Ishikawa (cell line): ENCODE measurements around the gene MERTK.
A peak's percentile ranks its signal among the peaks of the same experiment; 100 is the strongest.

Experiments
- CEBPB ChIP-seq: IDR thresholded peaks from 2 replicates; pipeline ENCODE4 v1.6.1; 2012
- CREB1 ChIP-seq: IDR thresholded peaks from 2 replicates; pipeline ENCODE4 v1.6.1; 2012; ENCODE audit warnings: low read depth
- EGR1 ChIP-seq: IDR thresholded peaks from 2 replicates; pipeline ENCODE4 v1.6.1; 2012
- EP300 ChIP-seq: IDR thresholded peaks from 2 replicates; pipeline ENCODE4 v1.6.1; 2012; ENCODE audit warnings: borderline replicate concordance
- FOXM1 ChIP-seq: IDR thresholded peaks from 2 replicates; pipeline ENCODE4 v1.6.1; 2012; ENCODE audit warnings: low read depth, borderline replicate concordance
- MAX ChIP-seq: IDR thresholded peaks from 2 replicates; pipeline ENCODE4 v1.6.1; 2012
- NFIC ChIP-seq: IDR thresholded peaks from 2 replicates; pipeline ENCODE4 v1.6.1; 2012
- RAD21 ChIP-seq: IDR thresholded peaks from 2 replicates; pipeline ENCODE4 v1.6.1; 2012; ENCODE audit warnings: low read depth
- TAF1 ChIP-seq: IDR thresholded peaks from 2 replicates; pipeline ENCODE4 v1.6.1; 2012; ENCODE audit warnings: low read depth, mild to moderate bottlenecking
- TCF12 ChIP-seq: IDR thresholded peaks from 2 replicates; pipeline ENCODE4 v1.6.1; 2012; ENCODE audit warnings: low read depth
- TEAD4 ChIP-seq: IDR thresholded peaks from 2 replicates; pipeline ENCODE4 v1.6.1; 2012
- USF1 ChIP-seq: IDR thresholded peaks from 2 replicates; pipeline ENCODE4 v1.6.1; 2012
- YY1 ChIP-seq: IDR thresholded peaks from 2 replicates; pipeline ENCODE4 v1.6.1; 2012; ENCODE audit warnings: low read depth
- ZBTB7A ChIP-seq: IDR thresholded peaks from 2 replicates; pipeline ENCODE4 v1.6.1; 2012; ENCODE audit warnings: low read depth
- TF ChIP-seq, protein P1 (sequence below): IDR thresholded peaks from 2 replicates; pipeline ENCODE4 v1.6.1; 2012; ENCODE audit warnings: low read depth, mild to moderate bottlenecking

The MERTK gene

DNA sequence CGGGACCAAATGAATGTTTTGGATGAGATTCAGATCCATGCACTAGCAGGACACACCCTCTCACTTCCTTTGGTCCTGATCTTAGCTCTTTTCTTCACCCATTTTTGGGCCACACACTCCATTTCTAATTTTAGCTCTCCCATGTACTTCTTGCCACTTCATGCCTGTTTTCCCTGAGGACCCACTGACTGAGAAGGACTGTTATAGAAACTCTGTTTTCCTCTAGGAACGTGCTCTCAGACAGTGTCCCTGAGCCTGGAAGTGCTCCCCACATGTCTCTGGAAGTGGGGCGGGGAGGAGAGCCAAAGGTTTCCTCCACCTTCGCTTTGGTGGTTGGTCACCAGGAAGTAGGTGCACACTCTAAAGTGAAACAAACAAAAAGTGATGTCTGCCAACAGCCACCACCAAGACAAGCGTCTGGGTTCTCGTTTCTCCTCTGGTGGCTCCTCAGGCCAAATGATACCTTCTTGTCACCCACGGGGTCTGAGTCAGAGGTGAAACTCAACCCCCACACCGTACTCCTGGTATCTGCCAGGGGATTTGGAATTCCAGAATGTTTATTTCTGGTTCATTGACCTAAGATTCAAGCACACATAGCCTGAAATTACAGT, 74.7 kb downstream of the MERTK start:
- TF ChIP-seq USF1 (no peak), YY1 (no peak), EGR1 (no peak), ZBTB7A (no peak), NFIC (no peak), TCF12 (no peak), FOXM1 (no peak), CREB1 (no peak), EP300 (no peak), RAD21 (no peak), TAF1 (no peak), TEAD4 (no peak), MAX (no peak), CEBPB (no peak)
- TF ChIP-seq, protein P1, sequence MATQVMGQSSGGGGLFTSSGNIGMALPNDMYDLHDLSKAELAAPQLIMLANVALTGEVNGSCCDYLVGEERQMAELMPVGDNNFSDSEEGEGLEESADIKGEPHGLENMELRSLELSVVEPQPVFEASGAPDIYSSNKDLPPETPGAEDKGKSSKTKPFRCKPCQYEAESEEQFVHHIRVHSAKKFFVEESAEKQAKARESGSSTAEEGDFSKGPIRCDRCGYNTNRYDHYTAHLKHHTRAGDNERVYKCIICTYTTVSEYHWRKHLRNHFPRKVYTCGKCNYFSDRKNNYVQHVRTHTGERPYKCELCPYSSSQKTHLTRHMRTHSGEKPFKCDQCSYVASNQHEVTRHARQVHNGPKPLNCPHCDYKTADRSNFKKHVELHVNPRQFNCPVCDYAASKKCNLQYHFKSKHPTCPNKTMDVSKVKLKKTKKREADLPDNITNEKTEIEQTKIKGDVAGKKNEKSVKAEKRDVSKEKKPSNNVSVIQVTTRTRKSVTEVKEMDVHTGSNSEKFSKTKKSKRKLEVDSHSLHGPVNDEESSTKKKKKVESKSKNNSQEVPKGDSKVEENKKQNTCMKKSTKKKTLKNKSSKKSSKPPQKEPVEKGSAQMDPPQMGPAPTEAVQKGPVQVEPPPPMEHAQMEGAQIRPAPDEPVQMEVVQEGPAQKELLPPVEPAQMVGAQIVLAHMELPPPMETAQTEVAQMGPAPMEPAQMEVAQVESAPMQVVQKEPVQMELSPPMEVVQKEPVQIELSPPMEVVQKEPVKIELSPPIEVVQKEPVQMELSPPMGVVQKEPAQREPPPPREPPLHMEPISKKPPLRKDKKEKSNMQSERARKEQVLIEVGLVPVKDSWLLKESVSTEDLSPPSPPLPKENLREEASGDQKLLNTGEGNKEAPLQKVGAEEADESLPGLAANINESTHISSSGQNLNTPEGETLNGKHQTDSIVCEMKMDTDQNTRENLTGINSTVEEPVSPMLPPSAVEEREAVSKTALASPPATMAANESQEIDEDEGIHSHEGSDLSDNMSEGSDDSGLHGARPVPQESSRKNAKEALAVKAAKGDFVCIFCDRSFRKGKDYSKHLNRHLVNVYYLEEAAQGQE: no peak

DNA sequence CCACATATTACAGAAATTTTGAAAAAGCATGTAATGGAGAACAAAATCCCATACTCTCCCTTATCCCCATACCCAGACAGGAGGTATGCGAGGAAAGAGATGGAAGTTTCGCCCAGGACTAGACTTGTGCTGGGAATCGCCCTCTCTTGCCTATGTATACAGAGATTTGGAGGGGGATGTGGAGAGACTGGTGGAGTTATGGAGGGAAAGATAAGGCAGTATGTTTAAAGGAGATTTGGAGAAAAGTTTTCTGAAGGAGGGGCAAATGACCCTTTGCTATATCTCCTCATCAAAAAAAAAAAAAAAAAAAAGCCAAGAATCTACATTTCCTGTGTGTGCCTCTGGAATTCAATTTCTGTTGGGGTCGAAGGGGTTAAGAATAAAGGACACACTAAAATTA, 75.3 kb downstream of the MERTK start:
- TF ChIP-seq ZBTB7A (no peak), TAF1 (no peak), MAX (no peak), CEBPB (no peak)

GRCh38 chr2:111975053-111975552, 76.7 kb downstream of the MERTK start:
- TF ChIP-seq CEBPB (no peak), NFIC (peak; percentile 32; the same call in 1 of the 2 replicates), MAX (peak; percentile 80), TEAD4 (peak; percentile 44), USF1 (0 out of 2 replicates have a peak, but pooled peaks have one; percentile 3), CREB1 (no peak)

DNA sequence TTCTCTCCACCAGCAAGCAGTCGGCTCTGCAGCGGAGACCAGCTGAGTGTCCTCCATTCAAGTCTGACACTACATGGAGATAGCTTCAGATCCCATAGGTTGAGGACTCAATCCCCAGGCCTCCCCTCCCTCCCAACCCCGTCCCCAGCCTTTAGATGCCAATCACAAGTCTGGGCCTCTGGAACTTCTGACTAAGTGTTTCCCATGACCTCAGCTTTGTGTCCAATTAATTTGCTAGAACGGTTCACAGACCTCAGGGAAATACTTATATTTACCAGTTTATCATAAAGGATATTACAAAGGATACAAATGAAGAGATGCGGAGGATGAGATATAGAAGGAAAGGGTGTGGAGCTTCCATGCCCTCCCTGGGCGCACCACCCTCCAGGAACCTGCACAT, 77.4 kb downstream of the MERTK start:
- TF ChIP-seq TAF1: no peak
- no peak for TF ChIP-seq CREB1
- TF ChIP-seq USF1: no peak
- no peak for TF ChIP-seq CEBPB
- no peak for TF ChIP-seq EP300
- TF ChIP-seq ZBTB7A: no peak
- no peak for TF ChIP-seq EGR1
- TF ChIP-seq YY1: no peak
- TF ChIP-seq TCF12: no peak
- TF ChIP-seq TEAD4: no peak
- TF ChIP-seq NFIC: no peak
- TF ChIP-seq MAX: no peak
- TF ChIP-seq, protein P1: no peak
- no peak for TF ChIP-seq FOXM1
- TF ChIP-seq RAD21: no peak

DNA sequence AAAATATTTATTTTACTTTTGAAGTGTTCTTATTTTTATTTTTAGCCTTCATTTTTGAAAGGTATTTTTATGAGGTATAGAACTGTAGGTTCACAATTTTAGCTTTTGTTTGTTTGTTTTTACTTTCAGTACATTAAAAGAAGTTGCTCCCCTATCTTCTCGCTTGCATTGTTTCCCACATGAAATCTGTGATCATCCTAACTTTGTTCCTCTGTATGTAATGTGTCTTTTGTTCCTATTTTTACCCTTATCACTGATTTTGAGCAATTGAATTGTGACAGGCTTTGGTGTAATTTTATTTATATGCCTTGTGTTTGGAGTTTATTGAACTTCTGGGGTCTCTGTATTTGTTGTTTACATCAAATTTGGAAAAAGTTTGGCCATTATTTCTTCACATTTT, 78.8 kb downstream of the MERTK start:
- TF ChIP-seq EGR1 (no peak), FOXM1 (no peak), USF1 (no peak), EP300 (no peak), MAX (no peak), NFIC (no peak), TAF1 (no peak), RAD21 (no peak), TCF12 (no peak)
